Measurements from ENCODE around the gene ASPHD2.

The ASPHD2 gene

DNA sequence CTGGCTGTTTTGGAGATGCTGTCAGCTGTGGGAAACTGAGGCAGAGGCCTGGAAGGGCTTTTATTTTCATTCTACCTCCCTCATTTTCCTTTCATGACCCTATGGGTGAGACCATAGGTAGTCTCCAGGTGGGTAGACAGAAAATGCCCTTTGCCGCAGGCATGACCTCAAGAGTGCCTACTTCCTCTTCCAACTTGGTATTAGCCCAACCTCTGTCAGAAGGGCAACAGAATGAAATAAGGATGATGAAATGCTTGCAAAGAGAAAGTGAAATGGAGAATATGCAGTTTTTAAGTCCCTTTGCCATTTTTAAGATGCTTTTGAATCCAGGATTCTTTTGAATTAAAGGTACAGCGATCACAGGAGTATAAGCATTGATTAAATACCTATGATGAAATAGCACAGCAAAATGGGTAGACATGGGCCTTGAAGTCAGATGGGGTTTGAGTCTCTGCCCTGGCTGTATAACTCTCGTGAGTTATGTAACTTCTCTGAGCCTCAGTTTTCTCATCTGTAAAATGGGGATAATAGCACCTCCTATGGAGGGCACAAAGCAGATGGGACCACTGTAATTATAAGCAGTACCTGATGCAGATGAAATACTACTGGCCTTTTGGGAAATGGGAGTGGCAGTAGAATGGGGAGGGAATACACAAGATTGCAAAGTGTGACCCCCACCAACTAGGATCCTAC is 3.7 kb downstream of the ASPHD2 start:
- Histone ChIP-seq H3K4me1 (ENCODE audit: control insufficient read depth, low read depth, low read length) (peaks cover 4% of the 10 kb centered on the region), H2AK5ac (ENCODE audit: low read length) (no peak overlapping the region), H2BK5ac (ENCODE audit: low read length) (no peak overlapping the region), H3K4me2 (ENCODE audit: low read length) (no peak overlapping the region), H4K5ac (ENCODE audit: low read length) (no peak overlapping the region), H3K79me1 (ENCODE audit: low read length) (peaks cover 2% of the 10 kb centered on the region), H3K9ac (ENCODE audit: low read length) (no peak overlapping the region), H4K8ac (ENCODE audit: low read depth, low read length) (no peak overlapping the region), H3K18ac (ENCODE audit: low read length) (no peak overlapping the region), H3K23ac (ENCODE audit: low read length) (no peak overlapping the region), H3K79me2 (ENCODE audit: control insufficient read depth, insufficient read depth, low read length) (no peaks in the 10 kb centered on the region), H3K36me3 (ENCODE audit: control insufficient read depth, insufficient read depth, low read length) (no peaks in the 10 kb centered on the region), H2BK120ac (ENCODE audit: low read depth, low read length) (no peak overlapping the region), H3K4ac (ENCODE audit: low read depth, low read length) (no peak overlapping the region), H3K27me3 (ENCODE audit: insufficient read depth, low read length, poor library complexity) (no peaks in the 10 kb centered on the region), H3K4me3 (ENCODE audit: low read length) (no peak overlapping the region), H3K56ac (ENCODE audit: low read length) (no peak overlapping the region), H2BK15ac (replicated peaks; ENCODE audit: low read depth) (no peak overlapping the region), H3K27ac (ENCODE audit: low read depth, low read length) (no peak overlapping the region)
- DNase-seq, result no peak
- WGBS (ENCODE audit: extremely low coverage, insufficient coverage, low lambda C conversion rate), result no CpG with 5 or more reads among the region's 3 CpGs

DNA sequence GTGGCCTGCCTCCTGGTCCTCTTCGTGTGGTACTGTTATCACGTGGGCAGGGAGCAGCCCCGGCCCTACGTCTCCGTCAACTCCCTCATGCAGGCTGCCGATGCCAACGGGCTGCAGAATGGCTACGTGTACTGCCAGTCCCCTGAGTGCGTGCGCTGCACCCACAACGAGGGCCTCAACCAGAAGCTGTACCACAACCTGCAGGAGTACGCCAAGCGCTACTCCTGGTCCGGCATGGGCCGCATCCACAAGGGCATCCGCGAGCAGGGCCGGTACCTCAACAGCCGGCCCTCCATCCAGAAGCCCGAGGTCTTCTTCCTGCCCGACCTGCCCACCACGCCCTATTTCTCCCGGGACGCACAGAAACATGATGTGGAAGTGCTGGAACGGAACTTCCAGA is 4.7 kb downstream of the ASPHD2 start:
- no peak overlapping the region for H3K23ac ChIP-seq (ENCODE audit: low read length)
- H2BK15ac ChIP-seq (replicated peaks; ENCODE audit: low read depth), result no peak overlapping the region
- H3K4ac ChIP-seq (ENCODE audit: low read depth, low read length), result no peak overlapping the region
- no peaks in the 10 kb centered on the region for H3K79me2 ChIP-seq (ENCODE audit: control insufficient read depth, insufficient read depth, low read length)
- H3K27me3 ChIP-seq (ENCODE audit: insufficient read depth, low read length, poor library complexity), result no peaks in the 10 kb centered on the region
- no peak overlapping the region for H2BK5ac ChIP-seq (ENCODE audit: low read length)
- DNase-seq, result no peak
- no peak overlapping the region for H3K4me2 ChIP-seq (ENCODE audit: low read length)
- no peak overlapping the region for H2BK120ac ChIP-seq (ENCODE audit: low read depth, low read length)
- no peak overlapping the region for H3K27ac ChIP-seq (ENCODE audit: low read depth, low read length)
- no peak overlapping the region for H3K18ac ChIP-seq (ENCODE audit: low read length)
- no peak overlapping the region for H3K56ac ChIP-seq (ENCODE audit: low read length)
- no peak overlapping the region for H4K5ac ChIP-seq (ENCODE audit: low read length)
- peaks cover 4% of the 10 kb centered on the region for H3K4me1 ChIP-seq (ENCODE audit: control insufficient read depth, low read depth, low read length)
- H3K9ac ChIP-seq (ENCODE audit: low read length), result no peak overlapping the region
- no peak overlapping the region for H2AK5ac ChIP-seq (ENCODE audit: low read length)
- no CpG with 5 or more reads among the region's 25 CpGs for WGBS (ENCODE audit: extremely low coverage, insufficient coverage, low lambda C conversion rate)
- peaks cover 2% of the 10 kb centered on the region for H3K79me1 ChIP-seq (ENCODE audit: low read length)
- H3K4me3 ChIP-seq (ENCODE audit: low read length), result no peak overlapping the region
- no peaks in the 10 kb centered on the region for H3K36me3 ChIP-seq (ENCODE audit: control insufficient read depth, insufficient read depth, low read length)
- no peak overlapping the region for H4K8ac ChIP-seq (ENCODE audit: low read depth, low read length)

DNA sequence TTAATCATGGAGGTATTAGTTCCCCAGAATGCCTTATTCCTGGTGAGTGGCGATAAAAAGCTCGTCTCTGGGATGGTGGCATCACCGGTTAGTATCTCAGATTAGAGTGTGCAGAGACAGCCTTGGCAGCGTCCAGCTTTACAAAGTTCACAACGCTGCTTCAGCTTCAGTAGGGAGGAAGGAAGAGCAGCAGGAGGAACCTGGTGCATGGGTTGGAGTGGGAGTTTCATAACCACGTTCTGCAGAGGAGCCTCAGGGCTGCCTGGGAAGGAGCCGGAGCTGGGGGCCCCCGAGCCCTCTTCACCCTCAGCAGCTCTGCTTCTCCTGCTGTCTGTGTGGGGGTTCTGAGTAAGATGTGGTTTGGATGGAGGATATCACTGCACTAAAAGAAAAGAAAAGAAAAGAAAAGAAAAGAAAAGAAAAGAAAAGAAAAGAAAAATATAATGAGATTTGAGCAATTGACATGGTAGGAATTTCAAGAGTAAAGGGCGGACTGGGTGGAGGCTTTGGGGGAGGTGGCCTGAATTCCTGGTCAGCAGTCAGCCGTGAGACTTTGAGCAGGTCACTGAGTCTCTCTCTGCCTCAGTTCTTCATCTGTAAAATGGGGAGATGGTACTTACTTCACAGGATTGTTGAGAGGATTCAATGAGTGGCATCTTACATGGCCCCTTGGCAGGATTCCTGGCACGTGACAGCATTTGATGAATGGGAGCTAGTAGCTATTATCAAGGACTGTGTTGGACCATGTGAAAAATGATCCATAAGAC is 6.5 kb downstream of the ASPHD2 start:
- H3K23ac ChIP-seq (ENCODE audit: low read length), result no peak overlapping the region
- H3K4me3 ChIP-seq (ENCODE audit: low read length), result no peak overlapping the region
- no CpG with 5 or more reads among the region's 11 CpGs for WGBS (ENCODE audit: extremely low coverage, insufficient coverage, low lambda C conversion rate)
- H3K9ac ChIP-seq (ENCODE audit: low read length), result no peak overlapping the region
- no peak overlapping the region for H3K18ac ChIP-seq (ENCODE audit: low read length)
- no peaks in the 10 kb centered on the region for H3K36me3 ChIP-seq (ENCODE audit: control insufficient read depth, insufficient read depth, low read length)
- H4K5ac ChIP-seq (ENCODE audit: low read length), result no peak overlapping the region
- no peaks in the 10 kb centered on the region for H3K4me1 ChIP-seq (ENCODE audit: control insufficient read depth, low read depth, low read length)
- no peak for DNase-seq
- no peak overlapping the region for H3K27ac ChIP-seq (ENCODE audit: low read depth, low read length)
- H3K79me2 ChIP-seq (ENCODE audit: control insufficient read depth, insufficient read depth, low read length), result no peaks in the 10 kb centered on the region
- H2BK120ac ChIP-seq (ENCODE audit: low read depth, low read length), result no peak overlapping the region
- H3K56ac ChIP-seq (ENCODE audit: low read length), result no peak overlapping the region
- H3K79me1 ChIP-seq (ENCODE audit: low read length), result no peaks in the 10 kb centered on the region
- no peak overlapping the region for H2AK5ac ChIP-seq (ENCODE audit: low read length)
- no peak overlapping the region for H4K8ac ChIP-seq (ENCODE audit: low read depth, low read length)
- H2BK5ac ChIP-seq (ENCODE audit: low read length), result no peak overlapping the region
- H3K27me3 ChIP-seq (ENCODE audit: insufficient read depth, low read length, poor library complexity), result no peaks in the 10 kb centered on the region
- no peak overlapping the region for H3K4ac ChIP-seq (ENCODE audit: low read depth, low read length)
- no peak overlapping the region for H3K4me2 ChIP-seq (ENCODE audit: low read length)
- no peak overlapping the region for H2BK15ac ChIP-seq (replicated peaks; ENCODE audit: low read depth)

DNA sequence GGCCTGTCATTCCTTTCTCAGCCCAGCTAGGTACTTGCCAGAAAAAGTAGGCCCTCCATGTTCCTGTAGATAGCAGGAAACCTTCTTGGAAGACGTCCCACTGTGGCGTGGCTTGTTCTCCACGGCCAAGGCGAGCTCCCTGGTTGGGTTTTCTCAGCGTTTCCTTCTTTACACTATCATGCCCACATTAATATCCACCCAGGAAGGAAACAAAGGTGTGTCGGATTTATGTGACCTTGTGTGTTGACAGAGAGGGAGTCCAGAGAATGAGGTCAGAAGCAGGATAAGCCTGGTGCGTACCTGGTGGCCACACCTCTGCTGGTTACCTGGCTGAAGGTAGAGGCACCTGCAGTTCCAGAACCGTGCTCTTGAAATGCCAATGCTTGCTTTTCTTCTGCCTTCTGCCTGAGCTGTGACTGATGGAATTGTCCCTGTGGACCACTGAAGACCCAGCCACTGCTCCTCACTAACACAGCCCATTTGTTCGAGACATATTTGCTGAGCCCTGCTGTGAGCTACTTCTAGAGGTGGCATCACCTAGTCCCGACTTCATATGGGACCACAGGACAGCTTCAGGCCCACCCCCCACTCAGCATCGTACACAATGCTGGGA is 7.9 kb downstream of the ASPHD2 start:
- Histone ChIP-seq H2AK5ac (ENCODE audit: low read length) (no peak overlapping the region), H2BK120ac (ENCODE audit: low read depth, low read length) (no peak overlapping the region), H4K5ac (ENCODE audit: low read length) (no peak overlapping the region), H3K79me2 (ENCODE audit: control insufficient read depth, insufficient read depth, low read length) (no peaks in the 10 kb centered on the region), H3K56ac (ENCODE audit: low read length) (no peak overlapping the region), H4K8ac (ENCODE audit: low read depth, low read length) (no peak overlapping the region), H3K27me3 (ENCODE audit: insufficient read depth, low read length, poor library complexity) (no peaks in the 10 kb centered on the region), H3K27ac (ENCODE audit: low read depth, low read length) (no peak overlapping the region), H3K9ac (ENCODE audit: low read length) (no peak overlapping the region), H3K79me1 (ENCODE audit: low read length) (no peaks in the 10 kb centered on the region), H3K4me1 (ENCODE audit: control insufficient read depth, low read depth, low read length) (no peaks in the 10 kb centered on the region), H3K23ac (ENCODE audit: low read length) (no peak overlapping the region), H3K36me3 (ENCODE audit: control insufficient read depth, insufficient read depth, low read length) (no peaks in the 10 kb centered on the region), H3K4me3 (ENCODE audit: low read length) (no peak overlapping the region), H3K4me2 (ENCODE audit: low read length) (no peak overlapping the region), H3K18ac (ENCODE audit: low read length) (no peak overlapping the region), H2BK15ac (replicated peaks; ENCODE audit: low read depth) (no peak overlapping the region), H2BK5ac (ENCODE audit: low read length) (no peak overlapping the region), H3K4ac (ENCODE audit: low read depth, low read length) (no peak overlapping the region)
- DNase-seq, result no peak
- WGBS (ENCODE audit: extremely low coverage, insufficient coverage, low lambda C conversion rate), result no CpG with 5 or more reads among the region's 11 CpGs

DNA sequence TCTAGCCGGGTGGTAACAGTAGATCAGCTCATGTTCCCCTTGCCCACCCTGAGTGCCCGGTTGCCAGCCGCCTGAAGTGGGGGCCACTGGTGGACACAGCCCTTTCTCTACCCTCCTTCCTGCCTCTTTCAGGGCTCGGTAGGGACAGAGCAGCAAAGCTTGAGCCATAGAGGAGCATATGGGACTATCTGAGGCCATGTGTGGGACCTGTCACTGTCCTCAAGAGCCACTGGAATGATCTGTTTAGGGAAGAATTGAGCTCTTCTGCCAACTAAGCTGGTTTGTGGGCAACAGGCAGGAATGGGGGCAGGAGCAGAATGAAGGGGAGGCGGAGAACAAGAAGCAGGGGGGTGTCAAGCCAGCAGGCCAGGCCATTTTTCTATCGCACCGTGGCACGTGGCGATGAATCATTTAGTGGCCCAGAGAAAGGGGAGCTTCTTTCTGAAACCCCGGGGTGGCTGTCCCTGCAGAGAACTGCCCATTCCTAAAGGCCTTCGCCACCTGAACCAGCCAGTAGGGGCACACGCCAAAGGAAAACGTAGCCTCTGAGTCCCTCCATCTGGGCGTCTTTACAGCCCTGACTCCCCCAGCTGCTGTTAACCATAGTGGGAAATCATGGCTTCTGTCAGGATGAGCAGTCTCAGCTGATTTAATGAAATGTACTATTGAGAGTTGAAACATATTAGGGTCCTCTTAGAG is 8.8 kb downstream of the ASPHD2 start:
- H3K79me1 ChIP-seq (ENCODE audit: low read length), result no peaks in the 10 kb centered on the region
- no peak overlapping the region for H2BK120ac ChIP-seq (ENCODE audit: low read depth, low read length)
- H3K27ac ChIP-seq (ENCODE audit: low read depth, low read length), result no peak overlapping the region
- H4K5ac ChIP-seq (ENCODE audit: low read length), result no peak overlapping the region
- no peak overlapping the region for H3K23ac ChIP-seq (ENCODE audit: low read length)
- H3K4me3 ChIP-seq (ENCODE audit: low read length), result no peak overlapping the region
- H3K4me1 ChIP-seq (ENCODE audit: control insufficient read depth, low read depth, low read length), result no peaks in the 10 kb centered on the region
- no peak overlapping the region for H3K4me2 ChIP-seq (ENCODE audit: low read length)
- no peak overlapping the region for H3K18ac ChIP-seq (ENCODE audit: low read length)
- no peak overlapping the region for H3K9ac ChIP-seq (ENCODE audit: low read length)
- WGBS (ENCODE audit: extremely low coverage, insufficient coverage, low lambda C conversion rate), result no CpG with 5 or more reads among the region's 14 CpGs
- H3K27me3 ChIP-seq (ENCODE audit: insufficient read depth, low read length, poor library complexity), result no peaks in the 10 kb centered on the region
- no peak overlapping the region for H4K8ac ChIP-seq (ENCODE audit: low read depth, low read length)
- no peak for DNase-seq
- no peaks in the 10 kb centered on the region for H3K79me2 ChIP-seq (ENCODE audit: control insufficient read depth, insufficient read depth, low read length)
- H3K4ac ChIP-seq (ENCODE audit: low read depth, low read length), result no peak overlapping the region
- no peaks in the 10 kb centered on the region for H3K36me3 ChIP-seq (ENCODE audit: control insufficient read depth, insufficient read depth, low read length)
- H2BK15ac ChIP-seq (replicated peaks; ENCODE audit: low read depth), result no peak overlapping the region
- H3K56ac ChIP-seq (ENCODE audit: low read length), result no peak overlapping the region
- no peak overlapping the region for H2BK5ac ChIP-seq (ENCODE audit: low read length)
- H2AK5ac ChIP-seq (ENCODE audit: low read length), result no peak overlapping the region
